Ammon's horn (tissue), 1 donor: ENCODE results near the gene SELENOH.

Source experiments
- DNase-seq: peaks from one replicate; pipeline ENCODE4 v3.0.0-alpha.2; 2016; ENCODE audit warnings: low spot score

Gene SELENOH

DNA sequence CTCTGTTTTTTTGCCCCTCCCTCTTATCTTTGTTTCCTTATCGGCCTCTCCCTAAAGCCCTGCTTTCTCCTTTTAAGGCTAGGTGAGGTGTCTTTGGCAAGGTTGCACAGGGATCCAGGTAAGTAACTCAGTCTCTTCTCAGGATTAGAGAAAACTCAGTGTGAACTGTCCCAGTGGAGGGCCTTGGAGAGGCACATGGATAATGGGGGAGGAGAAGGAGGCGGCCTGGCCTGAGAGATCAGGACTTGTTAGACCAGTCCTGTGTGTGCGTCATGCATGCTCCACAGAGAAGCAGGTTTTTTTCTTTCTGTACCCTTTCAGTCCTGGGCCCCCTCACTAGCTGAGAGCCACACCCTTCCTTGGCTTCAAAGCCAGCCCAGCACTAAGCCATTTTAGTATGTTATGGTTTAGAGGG lies 40.2 kb downstream of the SELENOH start:
- no peak for DNase-seq

DNA sequence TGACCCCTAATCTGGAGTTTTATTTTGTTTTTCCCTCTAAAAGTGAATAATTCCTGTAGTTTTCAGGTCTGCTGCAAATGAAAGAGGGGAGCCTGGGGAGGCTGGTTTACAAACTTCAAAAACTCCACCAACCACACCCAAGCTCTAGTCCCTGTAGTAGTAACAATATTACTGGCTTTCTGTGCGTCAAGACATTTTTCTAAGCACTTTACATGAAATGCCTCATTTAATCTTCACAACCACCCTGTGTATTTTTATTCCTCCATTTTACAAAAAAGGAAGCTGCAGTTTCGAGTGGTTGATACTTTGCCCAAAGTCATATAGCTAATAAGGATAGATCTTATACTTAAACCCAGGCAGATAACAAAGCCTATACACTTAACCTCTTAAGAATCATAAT lies 43.8 kb downstream of the SELENOH start:
- no peak for DNase-seq

DNA sequence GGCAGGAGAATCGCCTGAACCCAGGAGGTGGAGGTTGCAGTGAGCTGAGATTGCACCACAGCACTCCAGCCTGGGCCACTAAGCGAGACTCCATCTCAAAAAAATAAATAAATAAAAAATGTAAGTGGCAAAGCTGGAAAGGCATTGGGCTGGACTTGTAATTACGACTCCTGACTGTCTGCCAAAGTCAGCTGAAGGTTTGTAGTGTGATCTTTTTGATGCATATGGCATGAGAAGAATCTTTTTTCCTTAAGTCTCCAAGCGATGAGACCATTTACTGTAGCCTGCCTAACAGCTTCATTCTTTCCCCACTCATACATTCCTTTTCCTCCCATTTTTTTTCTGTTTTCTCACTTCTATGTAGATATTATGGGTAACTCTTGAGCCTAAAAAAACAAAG lies 45.1 kb downstream of the SELENOH start:
- no peak for DNase-seq

DNA sequence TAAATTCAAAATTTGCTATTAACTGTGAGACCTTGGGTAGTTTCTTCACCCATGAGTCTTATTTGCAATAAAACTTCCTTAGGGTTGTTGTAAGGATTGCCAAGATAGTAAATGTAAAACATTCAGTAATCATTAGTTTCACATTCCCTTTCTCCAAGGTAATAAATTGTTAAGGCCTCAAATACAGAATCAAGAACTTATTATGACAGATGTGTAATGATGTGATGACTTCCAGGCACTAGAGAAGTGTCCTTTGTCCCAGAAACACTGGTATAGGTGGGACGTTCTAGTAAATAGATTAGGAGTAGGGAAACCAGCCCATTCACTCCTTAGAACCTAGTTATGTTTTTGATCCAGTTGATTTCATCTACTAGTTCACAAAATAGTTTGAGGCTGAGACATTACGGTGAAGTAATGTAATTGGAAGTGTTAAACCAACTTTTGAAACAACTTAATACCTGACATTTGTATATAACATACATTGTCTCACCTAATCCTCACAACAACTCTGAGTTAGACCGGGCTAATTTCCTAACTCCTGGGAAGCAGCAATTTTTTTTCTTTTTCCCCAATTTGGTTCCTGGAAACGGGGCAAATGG lies 45.8 kb downstream of the SELENOH start:
- no peak for DNase-seq

DNA sequence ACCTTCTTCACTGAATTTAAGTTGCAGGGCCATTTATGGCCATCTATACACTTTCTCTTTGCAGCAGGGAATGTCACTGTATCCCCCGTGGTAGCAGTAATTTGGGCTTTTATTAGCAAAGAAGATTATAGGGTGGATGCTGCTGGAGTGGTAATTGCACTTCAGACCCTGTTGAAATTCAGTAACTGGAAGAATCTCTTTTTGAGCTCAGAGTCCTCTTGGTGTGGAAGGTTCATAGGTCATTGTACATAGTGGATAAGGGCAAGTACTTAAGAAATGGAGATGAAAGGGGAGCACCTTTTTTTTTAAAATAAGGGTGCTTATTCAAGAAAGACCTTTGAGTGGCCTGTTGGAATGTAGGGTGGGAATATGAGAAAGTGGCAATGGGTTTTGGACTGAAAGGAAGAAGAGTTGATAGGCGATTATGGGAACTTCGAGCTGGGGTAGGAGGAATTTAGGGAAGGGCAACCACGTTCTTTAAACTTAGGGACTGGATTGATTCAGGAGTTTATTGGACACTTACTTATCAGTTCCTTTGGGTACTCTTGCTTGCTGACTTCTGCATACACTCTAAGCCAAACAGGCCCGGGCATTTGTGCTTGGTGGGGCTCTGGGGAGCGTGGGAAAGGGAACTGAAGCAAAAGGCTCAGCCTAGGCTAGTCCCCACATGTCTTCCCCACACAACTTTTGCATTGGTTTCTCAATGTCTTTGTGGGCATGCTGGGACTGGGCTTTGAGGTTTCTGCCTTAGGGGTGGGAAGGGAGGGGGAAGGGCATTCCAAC lies 46.8 kb downstream of the SELENOH start:
- DNase-seq, result peak; percentile 75

DNA sequence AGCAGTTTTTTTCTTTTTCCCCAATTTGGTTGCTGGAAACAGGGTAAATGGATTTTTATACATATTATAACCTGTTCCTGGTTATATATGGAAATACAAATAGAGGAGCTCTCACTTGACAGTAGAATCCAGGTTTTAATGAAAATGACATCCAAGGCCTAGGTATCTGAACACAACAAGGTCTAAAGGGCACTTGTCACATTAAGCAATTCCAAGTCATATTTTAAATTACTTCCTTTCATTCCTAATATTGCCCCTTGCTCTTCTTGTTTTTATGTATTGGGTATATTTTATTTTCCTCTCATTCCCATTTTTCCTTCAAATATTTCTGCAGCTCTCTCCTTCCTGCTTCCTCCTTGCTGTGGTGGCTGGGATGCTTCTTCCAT lies 47.4 kb downstream of the SELENOH start:
- DNase-seq, result no peak

DNA sequence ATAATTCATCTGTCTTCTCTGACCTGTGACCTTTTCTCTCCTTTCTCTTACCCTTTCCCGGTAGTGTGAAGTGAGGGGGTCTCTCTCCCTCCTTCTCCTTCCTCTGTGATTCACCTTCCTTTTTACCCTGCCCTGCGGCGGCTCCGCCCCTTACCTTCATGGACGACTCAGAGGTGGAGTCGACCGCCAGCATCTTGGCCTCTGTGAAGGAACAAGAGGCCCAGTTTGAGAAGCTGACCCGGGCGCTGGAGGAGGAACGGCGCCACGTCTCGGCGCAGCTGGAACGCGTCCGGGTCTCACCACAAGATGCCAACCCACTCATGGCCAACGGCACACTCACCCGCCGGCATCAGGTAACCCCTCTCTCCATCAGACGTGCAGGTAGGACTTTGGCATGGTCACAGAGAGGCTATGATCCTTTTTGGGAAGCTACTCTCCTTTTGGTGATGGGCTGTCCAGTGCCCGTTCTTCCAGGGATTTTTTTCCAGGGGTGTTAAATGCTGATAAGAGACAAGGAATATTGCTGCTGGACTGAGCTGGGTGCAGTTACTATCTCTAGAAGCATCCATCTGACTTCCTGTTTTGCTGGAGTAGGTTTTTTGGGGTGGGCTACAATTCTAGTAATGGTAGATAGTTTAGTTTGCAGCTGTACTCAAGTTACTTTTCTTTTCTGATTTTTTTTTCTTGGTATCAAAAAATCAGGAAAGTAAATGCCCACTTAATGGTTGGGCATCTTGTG lies 50.2 kb downstream of the SELENOH start:
- DNase-seq, result no peak

DNA sequence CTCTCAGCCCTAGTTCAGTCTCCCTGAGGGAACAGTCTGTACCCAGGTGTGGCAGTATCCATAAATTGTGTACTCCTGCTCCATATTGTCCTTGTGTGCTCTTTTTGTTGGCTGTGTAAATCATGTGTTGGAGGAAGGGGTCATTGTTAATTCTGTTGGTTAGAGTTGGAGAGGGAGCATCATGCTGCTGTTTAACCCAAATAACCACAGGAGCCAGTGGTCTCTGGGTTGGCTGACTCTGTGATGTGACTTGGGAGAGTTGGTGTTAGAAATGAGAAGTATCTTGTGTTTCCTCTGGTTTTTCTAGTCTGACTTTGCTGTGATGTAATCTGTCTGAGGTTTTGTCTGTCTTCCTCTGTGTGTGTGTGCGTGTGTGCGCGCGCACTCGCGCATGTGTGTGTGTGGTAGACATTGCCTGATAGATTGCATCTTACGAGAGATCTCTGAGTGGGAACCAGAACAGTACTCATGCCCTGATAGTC lies 50.8 kb downstream of the SELENOH start:
- DNase-seq, result peak; percentile 75

DNA sequence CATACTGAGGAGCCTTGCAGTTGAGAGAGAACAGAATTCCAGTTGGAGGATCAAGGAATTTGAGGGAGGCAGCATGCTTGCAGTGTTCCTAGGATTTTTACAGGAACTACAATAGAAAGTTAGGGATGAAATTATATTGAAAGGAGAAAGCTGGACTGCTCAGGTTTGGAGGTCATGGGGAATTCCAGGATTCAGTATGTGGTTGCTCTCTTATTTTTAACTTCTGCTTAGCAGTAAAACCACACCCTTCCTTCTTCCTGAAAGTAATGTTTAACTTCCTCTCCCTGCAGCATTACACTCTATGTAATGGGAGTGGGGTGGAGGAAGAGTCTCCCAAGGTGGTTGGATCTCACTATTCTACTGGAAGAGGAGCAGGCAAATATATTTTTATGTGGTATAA lies 51.6 kb downstream of the SELENOH start:
- DNase-seq, result peak; percentile 47
